Measurements from ENCODE around the gene CCSAP.
"Not testable (repeated sequence)": the region's sequence is repeated elsewhere in the genome, so short reads cannot be mapped to it uniquely, and the experiment has no call there.

CCSAP gene

DNA sequence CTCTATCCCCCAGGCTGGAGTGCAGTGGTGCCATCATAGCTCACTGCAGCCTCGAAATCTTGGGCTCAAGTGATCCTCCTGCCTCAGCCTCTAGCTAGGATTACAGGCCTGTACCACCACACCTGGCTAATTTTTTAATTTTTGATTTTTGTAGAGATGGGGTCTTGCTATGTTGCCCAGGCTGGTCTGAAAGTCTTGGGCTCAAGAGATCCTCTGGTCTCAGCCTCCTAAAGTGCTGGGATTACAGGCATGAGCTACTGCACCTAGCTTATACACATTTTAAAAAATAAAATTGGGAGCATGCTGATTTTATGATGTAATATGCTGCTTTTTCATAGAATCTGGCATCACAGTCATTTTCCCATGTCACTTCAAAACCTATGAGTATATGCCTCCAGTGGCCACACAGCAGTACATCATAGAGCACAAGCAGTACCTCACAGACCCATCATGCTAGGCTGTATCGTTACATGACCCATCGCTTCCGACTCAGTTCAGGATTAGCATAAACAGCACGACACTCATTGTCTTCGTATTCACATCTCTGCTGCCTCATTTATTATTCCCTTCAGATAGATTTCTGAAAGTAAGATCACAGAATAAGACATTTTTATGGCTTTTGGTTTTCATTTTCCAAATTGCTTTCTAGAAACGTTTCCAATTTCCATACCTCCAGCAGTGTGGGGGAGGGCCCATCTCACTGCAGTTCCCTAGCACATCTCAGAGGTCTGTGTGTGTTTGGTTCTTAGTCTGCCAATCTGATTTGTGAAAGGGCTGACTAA lies 35.9 kb upstream of the CCSAP start:
- no peaks in the 10 kb centered on the region for H3K36me3 ChIP-seq (ENCODE audit: control insufficient read depth in 1 of 2, insufficient read depth in 2 of 2, low read length in 2 of 2)
- H3K9me3 ChIP-seq (ENCODE audit: control insufficient read depth in 1 of 2, low read length in 2 of 2): no peaks in the 10 kb centered on the region
- H3K4me1 ChIP-seq (ENCODE audit: control insufficient read depth in 1 of 2, insufficient read depth in 2 of 2, low read length in 2 of 2): no peaks in the 10 kb centered on the region
- H3K27me3 ChIP-seq (ENCODE audit: low read depth, low read length): no peaks in the 10 kb centered on the region
- H3K27ac ChIP-seq (ENCODE audit: low read length): no peak overlapping the region
- no peak overlapping the region for H3K4me3 ChIP-seq (ENCODE audit: low read depth in 1 of 2, low read length in 2 of 2)

DNA sequence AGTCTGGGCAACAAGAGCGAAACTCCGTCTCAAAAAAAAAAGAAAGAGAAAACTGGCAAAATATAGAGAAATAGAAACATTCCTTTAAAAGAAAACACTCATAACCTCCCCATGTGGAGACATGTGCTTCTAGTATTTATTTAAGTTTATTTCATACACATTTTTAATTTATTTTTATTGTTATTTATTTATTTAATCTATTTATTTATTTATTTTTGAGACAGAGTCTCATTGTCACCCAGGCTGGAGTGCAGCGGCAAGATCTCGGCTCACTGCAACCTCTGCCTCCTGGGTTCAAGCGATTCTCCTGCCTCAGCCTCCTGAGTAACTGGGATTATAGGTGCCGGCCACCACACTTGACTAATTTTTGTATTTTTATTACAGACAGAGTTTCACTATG lies 35.2 kb upstream of the CCSAP start:
- not testable (repeated sequence) for H3K27ac ChIP-seq (ENCODE audit: low read length); H3K27me3 ChIP-seq (ENCODE audit: low read depth, low read length); H3K36me3 ChIP-seq (ENCODE audit: control insufficient read depth in 1 of 2, insufficient read depth in 2 of 2, low read length in 2 of 2); H3K9me3 ChIP-seq (ENCODE audit: control insufficient read depth in 1 of 2, low read length in 2 of 2); H3K4me1 ChIP-seq (ENCODE audit: control insufficient read depth in 1 of 2, insufficient read depth in 2 of 2, low read length in 2 of 2); H3K4me3 ChIP-seq (ENCODE audit: low read depth in 1 of 2, low read length in 2 of 2)

DNA sequence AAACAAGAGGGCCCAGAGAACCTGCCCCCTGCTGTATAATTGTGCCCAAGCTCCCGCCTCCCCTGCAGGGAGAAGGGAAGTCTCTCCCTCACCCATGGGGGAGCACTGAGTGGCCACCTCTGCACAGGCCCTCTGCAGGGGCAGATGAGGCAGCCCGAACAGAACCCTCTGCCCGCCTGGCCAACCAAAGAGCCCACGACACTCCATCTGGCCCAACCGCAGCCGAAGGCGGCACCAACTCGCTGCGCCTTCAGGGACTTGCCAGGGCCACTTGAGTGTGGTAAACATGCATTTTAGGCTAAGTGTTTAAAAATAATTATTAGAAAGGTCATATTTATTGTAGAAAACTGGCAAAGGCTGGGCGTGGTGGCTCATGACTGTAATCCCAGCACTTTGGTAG lies 34.6 kb upstream of the CCSAP start:
- H3K9me3 ChIP-seq (ENCODE audit: control insufficient read depth in 1 of 2, low read length in 2 of 2): no peaks in the 10 kb centered on the region
- no peaks in the 10 kb centered on the region for H3K27me3 ChIP-seq (ENCODE audit: low read depth, low read length)
- H3K27ac ChIP-seq (ENCODE audit: low read length): no peak overlapping the region
- H3K4me3 ChIP-seq (ENCODE audit: low read depth in 1 of 2, low read length in 2 of 2): no peak overlapping the region
- no peaks in the 10 kb centered on the region for H3K4me1 ChIP-seq (ENCODE audit: control insufficient read depth in 1 of 2, insufficient read depth in 2 of 2, low read length in 2 of 2)
- no peaks in the 10 kb centered on the region for H3K36me3 ChIP-seq (ENCODE audit: control insufficient read depth in 1 of 2, insufficient read depth in 2 of 2, low read length in 2 of 2)

DNA sequence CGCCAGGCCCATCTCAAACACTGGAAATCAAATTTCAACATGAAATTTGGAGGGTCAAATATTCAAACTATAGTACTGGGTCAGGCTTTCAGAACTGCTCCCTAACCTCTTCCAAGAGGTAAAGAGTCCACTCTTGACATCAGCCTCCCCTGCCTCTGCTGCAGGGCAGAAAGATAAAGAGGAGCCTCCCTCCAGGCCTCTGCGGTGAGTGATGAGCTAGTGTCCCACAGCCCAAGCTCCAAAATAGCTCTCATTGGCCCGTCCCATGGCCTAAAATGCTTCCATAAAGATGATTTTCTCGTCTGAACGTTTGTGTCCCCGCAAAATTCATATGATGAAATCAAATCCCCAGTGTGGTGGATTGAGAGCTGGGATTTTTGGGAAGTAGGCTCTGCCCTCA lies 33.7 kb upstream of the CCSAP start:
- Histone ChIP-seq H3K36me3 (ENCODE audit: control insufficient read depth in 1 of 2, insufficient read depth in 2 of 2, low read length in 2 of 2) (no peaks in the 10 kb centered on the region), H3K27me3 (ENCODE audit: low read depth, low read length) (no peaks in the 10 kb centered on the region), H3K27ac (ENCODE audit: low read length) (no peak overlapping the region), H3K4me1 (ENCODE audit: control insufficient read depth in 1 of 2, insufficient read depth in 2 of 2, low read length in 2 of 2) (no peaks in the 10 kb centered on the region), H3K4me3 (ENCODE audit: low read depth in 1 of 2, low read length in 2 of 2) (no peak overlapping the region), H3K9me3 (ENCODE audit: control insufficient read depth in 1 of 2, low read length in 2 of 2) (no peaks in the 10 kb centered on the region)

DNA sequence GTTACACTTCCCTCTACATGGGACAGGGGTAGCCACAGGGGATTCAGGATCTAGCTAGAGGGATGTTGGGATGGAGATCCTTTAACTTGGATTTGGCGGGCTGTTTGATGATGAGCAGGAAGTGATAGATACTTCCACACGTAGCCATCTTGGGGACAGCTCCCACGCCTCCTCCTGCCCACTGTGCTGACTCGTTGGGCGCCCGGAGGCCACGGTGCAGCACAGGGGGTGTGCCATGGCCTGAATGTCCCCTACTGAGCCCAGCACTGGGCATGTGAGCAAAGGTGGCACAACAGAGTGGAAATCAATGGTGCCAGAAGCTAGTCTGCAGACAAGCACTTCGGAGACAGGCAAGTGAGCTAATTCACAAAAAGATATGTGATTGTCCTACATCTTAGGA lies 31.6 kb upstream of the CCSAP start:
- no peaks in the 10 kb centered on the region for H3K9me3 ChIP-seq (ENCODE audit: control insufficient read depth in 1 of 2, low read length in 2 of 2)
- H3K4me1 ChIP-seq (ENCODE audit: control insufficient read depth in 1 of 2, insufficient read depth in 2 of 2, low read length in 2 of 2): no peaks in the 10 kb centered on the region
- no peak overlapping the region for H3K4me3 ChIP-seq (ENCODE audit: low read depth in 1 of 2, low read length in 2 of 2)
- no peak overlapping the region for H3K27ac ChIP-seq (ENCODE audit: low read length)
- H3K36me3 ChIP-seq (ENCODE audit: control insufficient read depth in 1 of 2, insufficient read depth in 2 of 2, low read length in 2 of 2): no peaks in the 10 kb centered on the region
- no peaks in the 10 kb centered on the region for H3K27me3 ChIP-seq (ENCODE audit: low read depth, low read length)

DNA sequence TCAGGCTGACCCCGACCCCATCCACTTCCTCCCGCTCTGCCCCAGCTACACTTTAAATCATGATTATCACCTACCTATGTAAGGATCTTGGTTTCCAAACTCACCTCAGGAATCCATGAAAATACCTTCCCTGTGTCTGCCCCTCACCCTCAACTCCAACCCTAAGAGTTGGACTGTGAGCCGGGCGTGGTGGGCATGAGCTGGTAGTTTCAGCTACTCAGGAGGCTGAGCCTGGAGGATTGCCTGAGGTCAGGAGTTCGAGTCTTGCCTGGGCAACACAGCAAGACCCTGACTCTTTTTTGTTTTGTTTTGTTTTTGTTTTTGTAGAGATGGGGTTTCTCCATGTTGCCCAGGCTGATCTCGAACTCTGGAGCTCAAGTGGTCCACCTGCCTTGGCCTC lies 30.5 kb upstream of the CCSAP start:
- H3K27me3 ChIP-seq (ENCODE audit: low read depth, low read length): no peaks in the 10 kb centered on the region
- H3K9me3 ChIP-seq (ENCODE audit: control insufficient read depth in 1 of 2, low read length in 2 of 2): no peaks in the 10 kb centered on the region
- no peaks in the 10 kb centered on the region for H3K4me1 ChIP-seq (ENCODE audit: control insufficient read depth in 1 of 2, insufficient read depth in 2 of 2, low read length in 2 of 2)
- H3K36me3 ChIP-seq (ENCODE audit: control insufficient read depth in 1 of 2, insufficient read depth in 2 of 2, low read length in 2 of 2): no peaks in the 10 kb centered on the region
- H3K4me3 ChIP-seq (ENCODE audit: low read depth in 1 of 2, low read length in 2 of 2): no peak overlapping the region
- no peak overlapping the region for H3K27ac ChIP-seq (ENCODE audit: low read length)

DNA sequence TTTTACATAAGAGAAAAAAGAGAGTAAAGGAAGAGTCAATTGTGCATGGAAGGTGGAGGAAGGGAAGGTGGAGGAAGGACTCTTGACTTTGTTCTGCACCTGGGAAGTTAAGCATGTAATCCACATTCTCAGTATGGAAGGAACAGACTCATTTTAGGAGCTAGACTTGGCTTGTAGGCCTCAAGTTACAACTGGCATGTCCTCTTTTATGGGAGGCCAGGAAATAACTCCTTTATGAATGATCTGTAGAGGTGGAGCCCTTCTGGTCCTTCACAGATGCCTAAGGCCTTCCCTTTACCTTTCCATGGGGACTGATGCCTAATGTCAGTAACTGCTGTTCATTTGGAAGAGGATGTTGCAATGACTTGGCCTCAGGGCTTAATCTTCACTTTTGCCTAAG lies 29.4 kb upstream of the CCSAP start:
- H3K9me3 ChIP-seq (ENCODE audit: control insufficient read depth in 1 of 2, low read length in 2 of 2): no peaks in the 10 kb centered on the region
- H3K27me3 ChIP-seq (ENCODE audit: low read depth, low read length): no peaks in the 10 kb centered on the region
- no peak overlapping the region for H3K4me3 ChIP-seq (ENCODE audit: low read depth in 1 of 2, low read length in 2 of 2)
- H3K4me1 ChIP-seq (ENCODE audit: control insufficient read depth in 1 of 2, insufficient read depth in 2 of 2, low read length in 2 of 2): no peaks in the 10 kb centered on the region
- no peaks in the 10 kb centered on the region for H3K36me3 ChIP-seq (ENCODE audit: control insufficient read depth in 1 of 2, insufficient read depth in 2 of 2, low read length in 2 of 2)
- no peak overlapping the region for H3K27ac ChIP-seq (ENCODE audit: low read length)

DNA sequence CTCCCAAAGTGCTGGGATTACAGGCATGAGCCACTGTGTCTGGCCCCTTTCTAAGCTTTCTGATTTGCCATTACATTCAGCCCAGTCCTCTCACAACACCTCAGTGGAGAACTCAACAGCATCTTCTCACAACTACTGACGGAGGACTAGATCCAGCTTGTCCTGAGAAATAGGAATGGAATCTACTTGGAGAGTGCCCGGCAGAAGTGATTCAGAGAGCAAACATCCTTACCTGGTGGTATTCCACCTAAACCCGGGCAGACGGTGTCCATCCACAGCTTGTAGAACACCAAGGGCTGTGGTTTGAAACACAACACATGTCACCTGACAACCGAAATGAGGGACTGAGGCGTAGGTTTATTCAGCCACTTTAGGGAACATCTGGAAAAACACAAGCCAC lies 28.8 kb upstream of the CCSAP start:
- H3K4me1 ChIP-seq (ENCODE audit: control insufficient read depth in 1 of 2, insufficient read depth in 2 of 2, low read length in 2 of 2): no peaks in the 10 kb centered on the region
- no peaks in the 10 kb centered on the region for H3K9me3 ChIP-seq (ENCODE audit: control insufficient read depth in 1 of 2, low read length in 2 of 2)
- no peak overlapping the region for H3K27ac ChIP-seq (ENCODE audit: low read length)
- H3K4me3 ChIP-seq (ENCODE audit: low read depth in 1 of 2, low read length in 2 of 2): no peak overlapping the region
- no peaks in the 10 kb centered on the region for H3K27me3 ChIP-seq (ENCODE audit: low read depth, low read length)
- H3K36me3 ChIP-seq (ENCODE audit: control insufficient read depth in 1 of 2, insufficient read depth in 2 of 2, low read length in 2 of 2): no peaks in the 10 kb centered on the region

DNA sequence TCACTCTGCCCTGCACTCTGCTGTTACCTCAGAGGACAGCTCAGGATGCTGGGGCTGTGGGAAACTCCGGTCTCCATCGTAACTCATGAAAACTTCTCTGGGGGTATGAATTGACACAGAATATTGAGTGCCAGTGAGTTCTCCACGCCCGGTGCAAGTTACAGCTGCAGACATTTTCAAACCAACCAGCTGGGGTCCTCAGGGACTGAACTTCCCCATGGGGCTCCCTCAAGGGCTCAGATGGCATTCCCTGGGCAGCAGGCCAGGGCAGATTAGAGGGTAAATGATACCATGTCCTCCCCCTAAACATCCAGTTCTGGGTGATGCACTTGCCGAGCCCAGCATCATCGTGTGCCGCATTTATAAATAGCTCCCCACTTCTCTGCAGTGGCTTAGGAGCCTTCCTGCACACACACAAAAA lies 27.8 kb upstream of the CCSAP start:
- Histone ChIP-seq H3K4me3 (ENCODE audit: low read depth in 1 of 2, low read length in 2 of 2) (no peak overlapping the region), H3K27me3 (ENCODE audit: low read depth, low read length) (no peaks in the 10 kb centered on the region), H3K36me3 (ENCODE audit: control insufficient read depth in 1 of 2, insufficient read depth in 2 of 2, low read length in 2 of 2) (no peaks in the 10 kb centered on the region), H3K27ac (ENCODE audit: low read length) (no peak overlapping the region), H3K4me1 (ENCODE audit: control insufficient read depth in 1 of 2, insufficient read depth in 2 of 2, low read length in 2 of 2) (no peaks in the 10 kb centered on the region), H3K9me3 (ENCODE audit: control insufficient read depth in 1 of 2, low read length in 2 of 2) (no peaks in the 10 kb centered on the region)

DNA sequence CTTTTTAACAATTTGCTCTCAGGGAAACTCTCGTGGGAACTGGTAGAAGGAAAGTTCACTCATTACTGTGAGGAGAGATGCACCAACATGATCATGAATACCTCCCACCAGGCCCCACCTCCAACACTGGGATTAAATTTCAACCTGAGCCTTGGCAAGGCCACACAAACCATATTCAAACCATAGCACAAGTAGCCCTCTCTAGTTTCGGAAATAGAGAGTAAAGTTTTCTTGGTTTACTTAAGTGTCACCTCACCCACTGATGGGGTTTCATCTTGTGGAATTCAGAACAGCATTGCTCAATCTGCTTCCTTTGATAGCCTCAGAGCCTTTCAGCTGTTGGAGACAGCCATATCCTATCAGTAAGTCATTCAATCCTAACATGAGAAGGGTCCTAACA lies 25.5 kb upstream of the CCSAP start:
- Histone ChIP-seq H3K36me3 (ENCODE audit: control insufficient read depth in 1 of 2, insufficient read depth in 2 of 2, low read length in 2 of 2) (no peaks in the 10 kb centered on the region), H3K4me3 (ENCODE audit: low read depth in 1 of 2, low read length in 2 of 2) (no peak overlapping the region), H3K27ac (ENCODE audit: low read length) (no peak overlapping the region), H3K9me3 (ENCODE audit: control insufficient read depth in 1 of 2, low read length in 2 of 2) (no peaks in the 10 kb centered on the region), H3K27me3 (ENCODE audit: low read depth, low read length) (peaks cover 6% of the 10 kb centered on the region), H3K4me1 (ENCODE audit: control insufficient read depth in 1 of 2, insufficient read depth in 2 of 2, low read length in 2 of 2) (no peaks in the 10 kb centered on the region)

DNA sequence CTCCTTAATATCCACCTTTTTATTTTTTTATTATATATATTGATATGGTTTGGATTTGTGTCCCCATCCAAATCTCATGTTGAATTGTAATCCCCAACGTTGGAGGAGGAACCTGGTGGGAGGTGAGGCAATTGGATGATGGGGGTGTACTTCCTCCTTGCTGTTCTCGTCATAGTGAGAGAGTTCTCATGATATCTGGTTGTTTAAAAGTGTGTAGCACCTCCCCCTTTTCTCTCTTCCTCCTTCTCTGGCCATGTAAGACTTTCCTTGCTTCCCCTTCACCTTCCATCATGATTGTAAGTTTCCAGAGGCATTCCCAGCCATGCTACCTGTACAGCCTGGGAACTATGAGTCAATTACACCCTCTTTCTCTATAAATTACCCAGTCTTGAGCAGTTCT lies 22.7 kb upstream of the CCSAP start:
- H3K9me3 ChIP-seq (ENCODE audit: control insufficient read depth in 1 of 2, low read length in 2 of 2): no peaks in the 10 kb centered on the region
- H3K27me3 ChIP-seq (ENCODE audit: low read depth, low read length): peaks cover 6% of the 10 kb centered on the region
- no peaks in the 10 kb centered on the region for H3K4me1 ChIP-seq (ENCODE audit: control insufficient read depth in 1 of 2, insufficient read depth in 2 of 2, low read length in 2 of 2)
- no peak overlapping the region for H3K27ac ChIP-seq (ENCODE audit: low read length)
- H3K36me3 ChIP-seq (ENCODE audit: control insufficient read depth in 1 of 2, insufficient read depth in 2 of 2, low read length in 2 of 2): no peaks in the 10 kb centered on the region
- no peak overlapping the region for H3K4me3 ChIP-seq (ENCODE audit: low read depth in 1 of 2, low read length in 2 of 2)

Data from muscle layer of duodenum (tissue), 2 donors.